Spleen (tissue), 11 donors: ENCODE measurements around the gene ITPKC. TPM values are rescaled to one million over a fixed set of nuclear protein-coding genes. Genes with fewer than 3 reads are reported as not detected.
"Not testable (repeated sequence)": the region's sequence is repeated elsewhere in the genome, so short reads cannot be mapped to it uniquely, and the experiment has no call there.

Experiments used
- DNase-seq: peaks from one replicate; pipeline ENCODE4 v3.0.0-alpha.2; 2020
- H3K27ac ChIP-seq, 8 donors: fragments of 200-600 bp; sonication (generic) in 7 of 8; 1 replicate in 4 of 8; 2 replicates in 4 of 8; pipeline versions ENCODE4 v1.5.0 to v1.8.0; 2016 to 2021; ENCODE audit warnings: inconsistent platforms in 4 of 8, mild to moderate bottlenecking in 4 of 8, moderate library complexity in 1 of 8
- H3K27me3 ChIP-seq, 7 donors: fragments of 200-600 bp; sonication (generic) in 6 of 7; replicated peaks in 1 of 7; 1 replicate in 4 of 7; 2 replicates in 3 of 7; pipeline versions ENCODE4 v1.5.0 to v1.8.0; 2016 to 2021; ENCODE audit warnings: inconsistent platforms in 3 of 7, mild to moderate bottlenecking in 1 of 7
- H3K36me3 ChIP-seq, 6 donors: fragments of 200-600 bp; sonication (generic) in 5 of 6; 1 replicate in 4 of 6; 2 replicates in 2 of 6; pipeline versions ENCODE4 v1.5.0 to v1.8.0; 2016 to 2021; ENCODE audit warnings: inconsistent platforms in 2 of 6
- H3K4me1 ChIP-seq, 6 donors: fragments of 200-600 bp; sonication (generic) in 5 of 6; 1 replicate in 3 of 6; 2 replicates in 3 of 6; pipeline versions ENCODE4 v1.5.0 to v1.8.0; 2016 to 2021; ENCODE audit warnings: inconsistent platforms in 3 of 6
- H3K4me3 ChIP-seq, 8 donors: fragments of 200-600 bp; sonication (generic) in 7 of 8; 1 replicate in 4 of 8; 2 replicates in 4 of 8; pipeline versions ENCODE4 v1.5.0 to v1.8.0; 2016 to 2021; ENCODE audit warnings: inconsistent platforms in 4 of 8, mild to moderate bottlenecking in 4 of 8, moderate library complexity in 2 of 8
- H3K9me3 ChIP-seq, 8 donors: fragments of 200-600 bp; sonication (generic) in 7 of 8; 1 replicate in 4 of 8; 2 replicates in 4 of 8; pipeline versions ENCODE4 v1.5.0 to v1.8.0; 2016 to 2021; ENCODE audit warnings: inconsistent platforms in 4 of 8
- CTCF ChIP-seq, 11 experiments: fragments of 200-600 bp in 7 of 11; fragments of 450-650 bp in 4 of 11; sonication (generic) in 4 of 11; IDR thresholded peaks in 8 of 11; conservative IDR thresholded peaks in 3 of 11; 1 replicate in 7 of 11; 2 replicates in 4 of 11; pipeline versions ENCODE4 v1.4.0 to v1.8.0; 2016 to 2021; ENCODE audit warnings: antibody characterized with exemption in 11 of 11, inconsistent platforms in 4 of 11, mild to moderate bottlenecking in 1 of 11
- POLR2A ChIP-seq, 3 donors: fragments of 450-650 bp; IDR thresholded peaks; one replicate each; pipeline ENCODE4 v1.5.1; 2017; ENCODE audit warnings: antibody characterized with exemption in 3 of 3, mild to moderate bottlenecking in 1 of 3
- POLR2AphosphoS5 ChIP-seq, 3 donors: sonication (generic); formaldehyde crosslinking; IDR thresholded peaks; one replicate each; pipeline ENCODE4 v1.5.1; 2017; ENCODE audit warnings: antibody characterized with exemption in 3 of 3
- whole genome bisulfite sequencing, 5 donors: extraction: QIAGEN DNeasy Blood & Tissue Kit in 3 of 5; methylation state at CpG; one replicate each; pipeline versions ENCODE4 v1.1.5 to v1.1.7; 2013 to 2018; 5-methylcytosine and 5-hydroxymethylcytosine counted together
- intact Hi-C: fragments of 100-400 bp; cut with DNase I; formaldehyde crosslinking; loops from one replicate; pipeline ENCODE4 v1.15.0; 2023; ENCODE audit warnings: low total_unique reads
- polyA plus RNA-seq, 3 donors: library from polyadenylated mRNA; stranded (reverse); fragments of 200-250 nt; gene quantifications; one replicate each; pipeline ENCODE4 v1.2.1, GENCODE V29; 2013
- total RNA-seq, 7 donors: library from RNA; depleted of rRNA in 3 of 7; stranded (reverse); fragments of >200 nt in 3 of 7; fragmentation: NEBNext Ultra II Directional in 4 of 7; extraction: Animal tissue kit (Norgen Biotek cat#: 25700) in 4 of 7; gene quantifications; one replicate each; pipeline versions ENCODE4 v1.1.0 to v1.2.1, GENCODE V29; 2016 to 2021
- donor health status: healthy with polysubstance abuse.
- donor health status: DM: no; HTN: no; CAD: no; lungs with moderate emphysema.
- donor health status: DM: no; HTN: no; CAD: no.
- donor health status: Bipolar disorder and iron deficiency.
- donor health status: healthy.
- donor health status: DM: no; HTN: no; CAD: no.
- donor health status: DM: yes; HTN: yes; CAD: no.

The ITPKC gene
- total and polyA plus RNA-seq, 10 donors: 6.8 to 39.2 (median 15.2) TPM

- DNase-seq: no peak
- TF ChIP-seq POLR2AphosphoS5 (IDR thresholded peaks at IDR 0.05): no peak
- no peak for TF ChIP-seq CTCF (IDR thresholded peaks at IDR 0.05 in 8 of 11, conservative IDR thresholded peaks at IDR 0.05 in 3 of 11)
- no peak for TF ChIP-seq POLR2A (IDR thresholded peaks at IDR 0.05)
- intact Hi-C loops: no loop called here
- H3K27ac ChIP-seq: peak overlapping the region in 1 of 8 donors; percentile 25
- H3K36me3 ChIP-seq: peaks cover 5 to 81% (median 33%) of the 10 kb centered on the region in 6 donors
- 55 to 81% (median 80%) methylated on average over 5 of the region's 5 CpGs for WGBS, 5 donors
- H3K9me3 ChIP-seq: peaks cover 0 to 8% (median 2%) of the 10 kb centered on the region in 8 donors
- H3K4me3 ChIP-seq: no peak overlapping the region
- H3K4me1 ChIP-seq: peaks cover 0 to 33% (median 14%) of the 10 kb centered on the region in 6 donors
- H3K27me3 ChIP-seq: no peaks in the 10 kb centered on the region
These were observed 52.0 kb downstream of the ITPKC start for GRCh38 chr19:40768869-40769268.

DNA sequence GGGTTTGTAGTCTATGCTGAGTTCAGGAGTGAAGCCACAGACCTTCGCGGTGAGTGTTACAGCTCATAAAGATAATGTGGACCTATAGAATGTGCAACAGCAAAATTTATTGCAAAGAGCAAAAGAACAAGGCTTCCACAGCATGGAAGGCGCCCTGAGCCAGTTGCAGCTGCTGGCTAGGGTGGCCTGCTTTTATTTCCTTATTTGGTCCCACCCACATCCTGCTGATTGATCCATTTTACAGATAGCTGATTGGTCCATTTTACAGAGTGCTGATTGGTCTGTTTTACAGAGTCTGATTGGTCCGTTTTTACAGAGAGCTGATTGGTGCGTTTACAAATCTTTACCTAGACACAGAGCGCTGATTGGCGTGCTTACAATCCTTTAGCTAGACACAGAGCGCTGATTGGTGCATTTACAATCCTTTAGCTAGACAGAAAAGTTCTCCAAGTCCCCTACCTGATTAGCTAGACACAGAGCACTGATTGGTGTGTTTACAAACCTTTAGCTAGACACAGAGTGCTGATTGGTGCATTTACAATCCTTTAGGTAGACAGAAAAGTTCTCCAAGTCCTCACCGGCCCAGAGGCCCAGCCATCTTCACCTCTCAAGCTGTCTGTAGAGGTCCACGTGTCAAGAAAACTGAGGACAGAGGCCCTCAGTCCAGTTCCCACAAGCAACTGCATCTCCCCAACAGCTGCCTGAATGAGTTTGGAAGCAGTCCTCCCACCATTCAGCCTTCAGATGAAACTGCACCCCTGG is 54.4 kb downstream of the ITPKC start:
- H3K27me3 ChIP-seq, DNase-seq, H3K4me3 ChIP-seq, intact Hi-C loops, H3K9me3 ChIP-seq, H3K27ac ChIP-seq: not testable (repeated sequence)
- Histone ChIP-seq H3K4me1 (peaks cover 0 to 25% (median 2%) of the 10 kb centered on the region in 6 donors), H3K36me3 (peaks cover 0 to 60% (median 8%) of the 10 kb centered on the region in 6 donors)
- 93 to 99% (median 96%) methylated on average over 10 of the region's 10 CpGs for WGBS, 5 donors
- peak in 1 of 3 donors; percentile 4 for TF ChIP-seq POLR2AphosphoS5 (IDR thresholded peaks at IDR 0.05)

GRCh38 chr19:40774916-40775631 is 58.2 kb downstream of the ITPKC start, which contains the start of gene MIA:
Gene MIA (plus strand): TSS chr19:40775521. CDS start chr19:40775543, 22 bp downstream.
- peaks cover 10 to 53% (median 29%) of the 10 kb centered on the region in 6 donors for H3K4me1 ChIP-seq
- H3K27me3 ChIP-seq: no peaks in the 10 kb centered on the region
- H3K36me3 ChIP-seq: peaks cover 0 to 30% (median 0%) of the 10 kb centered on the region in 6 donors
- peaks cover 0 to 8% (median 2%) of the 10 kb centered on the region in 8 donors for H3K9me3 ChIP-seq
- TF ChIP-seq CTCF (IDR thresholded peaks at IDR 0.05 in 8 of 11, conservative IDR thresholded peaks at IDR 0.05 in 3 of 11) (no peak), POLR2AphosphoS5 (IDR thresholded peaks at IDR 0.05) (no peak), POLR2A (IDR thresholded peaks at IDR 0.05) (no peak)
- no peak within 1 kb of the TSS for H3K4me3 ChIP-seq
- intact Hi-C loops: no loop called here
- H3K27ac ChIP-seq: peak within 1 kb of the TSS in 3 of 8 donors; percentile 98 to 100 (median 99)
- DNase-seq: no peak
- WGBS, 5 donors: 85 to 92% (median 89%) methylated on average over 9 of the region's 9 CpGs

DNA sequence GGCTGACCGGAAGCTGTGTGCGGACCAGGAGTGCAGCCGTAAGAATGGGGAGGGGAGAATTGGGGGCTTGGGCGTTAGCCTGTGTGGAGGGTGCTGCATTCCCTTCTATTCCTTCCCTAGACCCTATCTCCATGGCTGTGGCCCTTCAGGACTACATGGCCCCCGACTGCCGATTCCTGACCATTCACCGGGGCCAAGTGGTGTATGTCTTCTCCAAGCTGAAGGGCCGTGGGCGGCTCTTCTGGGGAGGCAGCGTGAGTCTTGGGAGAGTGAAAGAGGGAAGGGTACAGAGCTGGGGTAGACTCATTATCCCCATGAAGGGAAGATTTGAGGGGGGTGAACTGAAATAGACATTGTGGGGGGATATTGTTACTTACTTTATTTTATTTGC is 58.7 kb downstream of the ITPKC start:
- Histone ChIP-seq H3K27ac (peak overlapping the region in 1 of 8 donors; percentile 100), H3K4me3 (no peak overlapping the region), H3K27me3 (no peaks in the 10 kb centered on the region), H3K4me1 (peaks cover 10 to 58% (median 29%) of the 10 kb centered on the region in 6 donors), H3K9me3 (peaks cover 0 to 8% (median 2%) of the 10 kb centered on the region in 8 donors), H3K36me3 (peaks cover 0 to 30% (median 0%) of the 10 kb centered on the region in 6 donors)
- no peak for DNase-seq
- WGBS, 5 donors: 86 to 96% (median 95%) methylated on average over 10 of the region's 10 CpGs
- intact Hi-C loops: no loop called here
- TF ChIP-seq POLR2AphosphoS5 (IDR thresholded peaks at IDR 0.05) (no peak), POLR2A (IDR thresholded peaks at IDR 0.05) (no peak), CTCF (IDR thresholded peaks at IDR 0.05 in 8 of 11, conservative IDR thresholded peaks at IDR 0.05 in 3 of 11) (no peak)
